ENCODE results near the gene CEMIP. TPM values are rescaled to one million over a fixed set of nuclear protein-coding genes. Genes with fewer than 3 reads are reported as not detected.
"Not testable (repeated sequence)": the region's sequence is repeated elsewhere in the genome, so short reads cannot be mapped to it uniquely, and the experiment has no call there.

Gene CEMIP
- total and polyA plus RNA-seq, 2 experiments from 2014 or later = 0.27 to 2.1 TPM

- Mint-ChIP-seq H3K4me3 (no peak overlapping the region), H3K9me3 (peaks cover 2% of the 10 kb centered on the region; the same call in 2 of the 3 replicates), H3K27me3 (ENCODE audit: insufficient read depth, low read depth, poor library complexity) (peaks cover 10% of the 10 kb centered on the region), H3K27ac (no peak overlapping the region), H3K4me1 (peaks cover 28% of the 10 kb centered on the region), H3K36me3 (ENCODE audit: low read depth) (peaks cover 27% of the 10 kb centered on the region)
- Histone ChIP-seq H3K4me2 (no peak overlapping the region), H3K27ac (ENCODE audit: low read depth) (no peak overlapping the region), H3K4me3 (no peak overlapping the region), H3K36me3 (ENCODE audit: insufficient read depth) (no peaks in the 10 kb centered on the region; the same call in 1 of the 2 replicates), H2AFZ (no peak overlapping the region), H3F3A (replicated peaks; ENCODE audit: low read depth) (no peaks in the 10 kb centered on the region), H4K20me1 (replicated peaks; ENCODE audit: insufficient read depth) (no peaks in the 10 kb centered on the region; the same call in 1 of the 2 replicates), H3K9me2 (ENCODE audit: insufficient read depth) (no peaks in the 10 kb centered on the region), H3K27me3 (ENCODE audit: insufficient read depth) (no peaks in the 10 kb centered on the region), H3K4me1 (ENCODE audit: insufficient read depth) (peaks cover 11% of the 10 kb centered on the region), H3K79me2 (replicated peaks; ENCODE audit: insufficient read depth) (peaks cover 3% of the 10 kb centered on the region; the same call in 1 of the 2 replicates)
- TF ChIP-seq ZNF462 (CRISPR knock-in tag; IDR thresholded peaks at IDR 0.05) = no peak
- TF ChIP-seq ZNF114 (CRISPR knock-in tag; IDR thresholded peaks at IDR 0.05) = no peak
- no peak for TF ChIP-seq NANOG (IDR thresholded peaks at IDR 0.05; ENCODE audit: borderline replicate concordance)
- no peak for TF ChIP-seq REST (IDR thresholded peaks at IDR 0.05; ENCODE audit: unreplicated experiment)
- TF ChIP-seq, protein P1, sequence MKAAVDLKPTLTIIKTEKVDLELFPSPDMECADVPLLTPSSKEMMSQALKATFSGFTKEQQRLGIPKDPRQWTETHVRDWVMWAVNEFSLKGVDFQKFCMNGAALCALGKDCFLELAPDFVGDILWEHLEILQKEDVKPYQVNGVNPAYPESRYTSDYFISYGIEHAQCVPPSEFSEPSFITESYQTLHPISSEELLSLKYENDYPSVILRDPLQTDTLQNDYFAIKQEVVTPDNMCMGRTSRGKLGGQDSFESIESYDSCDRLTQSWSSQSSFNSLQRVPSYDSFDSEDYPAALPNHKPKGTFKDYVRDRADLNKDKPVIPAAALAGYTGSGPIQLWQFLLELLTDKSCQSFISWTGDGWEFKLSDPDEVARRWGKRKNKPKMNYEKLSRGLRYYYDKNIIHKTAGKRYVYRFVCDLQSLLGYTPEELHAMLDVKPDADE (IDR thresholded peaks at IDR 0.05) = no peak
- no peak for TF ChIP-seq EZH2 (IDR thresholded peaks at IDR 0.05; ENCODE audit: low read depth, unreplicated experiment)
- TF ChIP-seq JUNB (IDR thresholded peaks at IDR 0.05; ENCODE audit: unreplicated experiment) = no peak
- TF ChIP-seq EZH2phosphoT487 (IDR thresholded peaks at IDR 0.05; ENCODE audit: unreplicated experiment) = no peak
- no peak for TF ChIP-seq POLR2AphosphoS5 (IDR thresholded peaks at IDR 0.05; ENCODE audit: low read depth)
- no peak for TF ChIP-seq CREB1 (CRISPR knock-in tag; IDR thresholded peaks at IDR 0.05; ENCODE audit: low read depth)
- ATAC-seq (no peak), DNase-seq (ENCODE audit: low spot score) (no peak)
Observed at GRCh38 chr15:80958818-80959495, 179.8 kb downstream of the CEMIP start.

- H2AFZ ChIP-seq; H3K9me2 ChIP-seq (ENCODE audit: insufficient read depth); H3K4me3 ChIP-seq; H3K27me3 ChIP-seq (ENCODE audit: insufficient read depth); H3K27ac ChIP-seq (ENCODE audit: low read depth); H4K20me1 ChIP-seq (replicated peaks; ENCODE audit: insufficient read depth); DNase-seq (ENCODE audit: low spot score); H3K27me3 Mint-ChIP-seq (ENCODE audit: insufficient read depth, low read depth, poor library complexity); H3K4me2 ChIP-seq; H3F3A ChIP-seq (replicated peaks; ENCODE audit: low read depth); H3K4me3 Mint-ChIP-seq; H3K27ac Mint-ChIP-seq; ATAC-seq: not testable (repeated sequence)
- H3K4me1 ChIP-seq (ENCODE audit: insufficient read depth) = peaks cover 21% of the 10 kb centered on the region
- Mint-ChIP-seq H3K36me3 (ENCODE audit: low read depth) (peaks cover 40% of the 10 kb centered on the region), H3K9me3 (peaks cover 16% of the 10 kb centered on the region; the same call in 2 of the 3 replicates), H3K4me1 (peaks cover 36% of the 10 kb centered on the region)
- H3K36me3 ChIP-seq (ENCODE audit: insufficient read depth) = peaks cover 15% of the 10 kb centered on the region; the same call in 1 of the 2 replicates
- H3K79me2 ChIP-seq (replicated peaks; ENCODE audit: insufficient read depth) = peaks cover 17% of the 10 kb centered on the region
Observed at GRCh38 chr15:80965454-80965853, 186.3 kb downstream of the CEMIP start.
